ENCODE data around the gene VMAC.

VMAC gene

GRCh38 chr19:5935473-5936291 lies 31.0 kb downstream of the VMAC start:
- no peak for TF ChIP-seq TAF1 (IDR thresholded peaks at IDR 0.05; ENCODE audit: borderline replicate concordance, insufficient read depth, low read length)
- TF ChIP-seq POLR2AphosphoS5 (IDR thresholded peaks at IDR 0.05; ENCODE audit: low read depth, low read length), result no peak
- TF ChIP-seq REST (IDR thresholded peaks at IDR 0.05; ENCODE audit: insufficient read depth in 1 of 2, low read depth in 2 of 2, low read length in 2 of 2), result no peak
- no peak for TF ChIP-seq SIN3A (IDR thresholded peaks at IDR 0.05; ENCODE audit: borderline replicate concordance, insufficient read depth, low read length)
- TF ChIP-seq FOXP2 (optimal IDR thresholded peaks at IDR 0.05; ENCODE audit: borderline replicate concordance, extremely low read depth, extremely low read length, insufficient read depth), result no peak

DNA sequence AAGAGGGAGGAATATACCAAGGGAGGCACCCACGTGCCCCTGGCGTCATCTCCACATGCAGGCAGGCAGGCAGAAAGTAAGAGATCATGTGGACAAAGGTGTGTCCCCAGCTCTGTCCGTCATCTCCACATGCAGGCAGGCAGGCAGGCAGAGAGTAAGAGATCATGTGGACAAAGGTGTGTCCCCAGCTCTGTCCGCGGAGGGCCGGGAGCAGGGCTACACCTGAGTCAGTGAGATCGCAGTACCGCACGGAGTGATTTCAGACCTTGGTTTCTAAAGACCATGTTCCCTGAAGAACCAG lies 31.6 kb downstream of the VMAC start:
- no peak for TF ChIP-seq TAF1 (IDR thresholded peaks at IDR 0.05; ENCODE audit: borderline replicate concordance, insufficient read depth, low read length)

GRCh38 chr19:5937550-5937949 lies 32.9 kb downstream of the VMAC start:
- TF ChIP-seq REST (IDR thresholded peaks at IDR 0.05; ENCODE audit: insufficient read depth in 1 of 2, low read depth in 2 of 2, low read length in 2 of 2), result no peak
- no peak for TF ChIP-seq TAF1 (IDR thresholded peaks at IDR 0.05; ENCODE audit: borderline replicate concordance, insufficient read depth, low read length)
- TF ChIP-seq POLR2AphosphoS5 (IDR thresholded peaks at IDR 0.05; ENCODE audit: low read depth, low read length), result no peak
- TF ChIP-seq SIN3A (IDR thresholded peaks at IDR 0.05; ENCODE audit: borderline replicate concordance, insufficient read depth, low read length), result no peak
- no peak for TF ChIP-seq FOXP2 (optimal IDR thresholded peaks at IDR 0.05; ENCODE audit: borderline replicate concordance, extremely low read depth, extremely low read length, insufficient read depth)

DNA sequence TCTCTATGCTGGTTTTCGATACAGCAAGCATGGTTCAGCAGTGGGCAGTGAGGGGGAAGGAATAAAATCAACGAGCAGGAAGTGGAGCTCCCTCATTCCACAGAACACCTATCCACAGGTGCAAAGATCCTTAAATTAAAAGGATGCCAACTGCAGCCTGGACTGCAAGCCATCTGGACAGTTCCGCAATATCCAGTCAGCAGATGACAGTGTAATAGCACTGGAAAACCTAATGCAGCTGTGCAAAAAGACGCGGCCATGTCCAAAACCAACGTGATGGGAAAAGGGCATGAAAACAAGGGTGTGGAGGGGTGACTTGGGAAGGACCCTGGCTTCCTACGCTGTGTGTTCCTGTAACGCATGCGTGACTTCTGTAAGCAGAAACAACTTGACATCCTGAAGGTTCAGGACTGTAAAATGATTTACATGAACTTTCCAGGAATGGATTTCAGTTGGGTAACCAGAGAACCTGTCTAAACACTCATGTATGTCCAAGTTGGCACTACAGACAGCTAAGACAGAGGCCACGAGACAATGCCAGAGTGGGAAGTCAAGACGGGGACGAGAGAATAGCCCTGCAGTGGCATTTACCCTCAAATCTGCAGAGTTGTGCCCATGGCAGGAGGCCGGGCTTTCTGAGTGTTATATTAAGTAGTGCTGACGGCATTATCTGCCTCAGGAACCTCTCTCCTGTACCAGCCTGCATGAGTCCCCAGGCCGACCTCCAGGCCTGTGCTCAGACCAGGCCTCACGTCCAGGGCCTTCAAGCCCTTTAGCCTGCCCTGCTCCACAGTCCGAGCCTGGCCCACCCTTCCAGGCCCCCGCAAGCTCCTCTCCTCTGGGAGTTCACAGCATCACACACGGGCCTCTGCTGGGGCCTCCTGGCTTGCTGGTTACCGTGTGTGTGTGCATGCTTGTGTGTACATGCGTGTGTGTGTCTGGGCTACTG lies 35.9 kb downstream of the VMAC start:
- TF ChIP-seq SIN3A (IDR thresholded peaks at IDR 0.05; ENCODE audit: borderline replicate concordance, insufficient read depth, low read length) (no peak), POLR2AphosphoS5 (IDR thresholded peaks at IDR 0.05; ENCODE audit: low read depth, low read length) (no peak), TAF1 (IDR thresholded peaks at IDR 0.05; ENCODE audit: borderline replicate concordance, insufficient read depth, low read length) (no peak), FOXP2 (optimal IDR thresholded peaks at IDR 0.05; ENCODE audit: borderline replicate concordance, extremely low read depth, extremely low read length, insufficient read depth) (no peak), REST (IDR thresholded peaks at IDR 0.05; ENCODE audit: insufficient read depth in 1 of 2, low read depth in 2 of 2, low read length in 2 of 2) (no peak)

DNA sequence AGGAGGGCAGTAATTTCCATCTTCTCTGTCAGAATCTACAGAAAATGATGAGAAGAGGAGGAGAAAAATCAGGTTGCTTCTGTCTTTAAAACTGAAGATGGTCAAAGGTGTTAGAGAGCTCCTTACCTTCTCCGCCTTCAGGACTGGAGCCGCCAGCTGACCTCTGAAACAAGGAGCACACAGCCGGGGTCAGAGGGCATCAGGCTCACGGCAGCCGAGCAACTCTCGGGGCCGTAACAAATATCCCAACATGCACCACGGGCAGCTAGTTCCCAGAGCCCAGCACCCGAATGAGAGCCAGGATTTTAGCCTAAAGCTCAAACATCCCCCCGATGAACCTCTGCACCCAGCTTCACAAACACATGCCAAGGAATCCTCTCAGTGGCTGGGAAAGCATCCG lies 37.0 kb downstream of the VMAC start:
- TF ChIP-seq TAF1 (IDR thresholded peaks at IDR 0.05; ENCODE audit: borderline replicate concordance, insufficient read depth, low read length) (no peak), POLR2AphosphoS5 (IDR thresholded peaks at IDR 0.05; ENCODE audit: low read depth, low read length) (no peak), REST (IDR thresholded peaks at IDR 0.05; ENCODE audit: insufficient read depth in 1 of 2, low read depth in 2 of 2, low read length in 2 of 2) (no peak), SIN3A (IDR thresholded peaks at IDR 0.05; ENCODE audit: borderline replicate concordance, insufficient read depth, low read length) (no peak)

Measured in PFSK-1 (cell line).